HG02759 (cell line): ENCODE measurements around the gene ATP5F1C.
"Not testable (repeated sequence)": the region's sequence is repeated elsewhere in the genome, so short reads cannot be mapped to it uniquely, and the experiment has no call there.

Experiments used
- ATAC-seq: cut with Tn5 transposase; IDR thresholded peaks from one replicate; pipeline ENCODE4 v1.9.1; 2021; ENCODE audit warnings: mild to moderate bottlenecking, moderate library complexity; ENCODE audit not compliant: unreplicated experiment

The ATP5F1C gene

DNA sequence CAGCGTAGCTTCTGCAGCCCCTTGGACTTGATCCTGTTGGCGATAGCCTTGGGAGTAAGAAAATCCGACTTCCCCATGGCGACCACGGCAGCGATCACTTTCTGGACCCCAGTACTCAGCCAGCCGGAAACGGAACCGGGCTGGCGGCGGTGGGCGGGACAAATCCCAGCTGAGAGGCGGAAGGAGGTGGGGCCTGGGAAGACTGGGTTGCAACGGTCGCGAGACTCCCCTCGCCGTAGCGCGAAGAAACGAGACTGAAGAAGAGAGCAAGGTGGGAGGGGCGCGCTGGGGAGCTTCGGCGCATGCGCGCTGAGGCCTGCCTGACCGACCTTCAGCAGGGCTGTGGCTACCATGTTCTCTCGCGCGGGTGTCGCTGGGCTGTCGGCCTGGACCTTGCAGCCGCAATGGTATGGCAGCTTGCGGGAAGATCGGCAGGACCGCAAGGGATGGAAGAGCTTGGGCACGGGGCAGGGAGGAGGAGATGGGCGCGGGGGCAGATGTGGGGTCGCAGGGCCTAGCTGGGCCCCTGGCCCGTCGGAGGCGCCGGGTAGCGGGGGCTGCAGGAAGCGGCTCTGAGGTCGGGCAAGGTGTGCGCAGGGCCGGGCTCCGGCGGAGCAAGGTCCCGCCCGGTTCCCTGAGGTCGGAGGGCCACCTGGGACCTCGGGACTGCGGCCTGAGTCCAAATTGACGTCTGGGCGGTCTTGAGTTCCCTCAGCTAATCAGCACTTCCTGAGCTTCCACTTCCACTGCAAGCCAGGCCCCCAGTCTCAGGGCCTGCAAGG lies at the start of gene ATP5F1C, which contains the start of gene KIN:
Gene ATP5F1C, plus strand, starts transcription at position 321 of the 782 bp plus-strand sequence. Its CDS starts 31 bp downstream, at position 352.
Gene KIN, minus strand, starts transcription at position 137 of the 782 bp plus-strand sequence. Its CDS starts 60 bp downstream, at position 77.
- peak; percentile 91 for ATAC-seq

GRCh38 chr10:7738536-7739407 lies 49.2 kb upstream of the ATP5F1C start:
- ATAC-seq = no peak

DNA sequence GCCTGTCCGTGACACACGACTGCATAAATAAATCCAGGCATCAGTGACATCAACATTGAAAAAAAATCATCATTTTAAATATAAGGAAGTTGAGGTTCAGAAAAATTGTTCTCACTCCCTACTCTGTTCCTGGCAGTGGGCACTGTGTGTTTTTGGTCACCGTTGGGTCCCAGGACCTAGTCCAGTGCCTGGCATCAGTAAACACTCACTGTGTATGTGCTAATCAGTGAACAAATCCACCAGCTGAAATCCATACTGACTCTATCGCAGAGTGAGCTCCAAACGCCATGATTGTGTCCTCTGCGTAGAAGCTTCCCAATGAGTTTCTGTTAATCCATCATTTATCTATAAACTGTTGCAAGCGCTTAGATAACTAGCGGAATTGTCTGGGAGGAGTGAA lies 43.7 kb upstream of the ATP5F1C start:
- ATAC-seq = no peak

GRCh38 chr10:7748637-7749036 lies 39.3 kb upstream of the ATP5F1C start:
- ATAC-seq = not testable (repeated sequence)

GRCh38 chr10:7750222-7750621 lies 37.8 kb upstream of the ATP5F1C start:
- ATAC-seq = no peak

GRCh38 chr10:7752251-7752650 lies 35.7 kb upstream of the ATP5F1C start:
- no peak for ATAC-seq

GRCh38 chr10:7755103-7755502 lies 32.9 kb upstream of the ATP5F1C start:
- ATAC-seq = no peak

- peak; percentile 48 for ATAC-seq
These were observed 31.5 kb upstream of the ATP5F1C start for GRCh38 chr10:7756360-7756992.

GRCh38 chr10:7763929-7764328 lies 24.0 kb upstream of the ATP5F1C start:
- ATAC-seq = no peak

GRCh38 chr10:7766241-7766640 lies 21.7 kb upstream of the ATP5F1C start:
- ATAC-seq = no peak

- ATAC-seq = no peak
These were observed 20.8 kb upstream of the ATP5F1C start for GRCh38 chr10:7767209-7767608.

- ATAC-seq = no peak
These were observed 19.6 kb upstream of the ATP5F1C start for GRCh38 chr10:7768417-7768816.

DNA sequence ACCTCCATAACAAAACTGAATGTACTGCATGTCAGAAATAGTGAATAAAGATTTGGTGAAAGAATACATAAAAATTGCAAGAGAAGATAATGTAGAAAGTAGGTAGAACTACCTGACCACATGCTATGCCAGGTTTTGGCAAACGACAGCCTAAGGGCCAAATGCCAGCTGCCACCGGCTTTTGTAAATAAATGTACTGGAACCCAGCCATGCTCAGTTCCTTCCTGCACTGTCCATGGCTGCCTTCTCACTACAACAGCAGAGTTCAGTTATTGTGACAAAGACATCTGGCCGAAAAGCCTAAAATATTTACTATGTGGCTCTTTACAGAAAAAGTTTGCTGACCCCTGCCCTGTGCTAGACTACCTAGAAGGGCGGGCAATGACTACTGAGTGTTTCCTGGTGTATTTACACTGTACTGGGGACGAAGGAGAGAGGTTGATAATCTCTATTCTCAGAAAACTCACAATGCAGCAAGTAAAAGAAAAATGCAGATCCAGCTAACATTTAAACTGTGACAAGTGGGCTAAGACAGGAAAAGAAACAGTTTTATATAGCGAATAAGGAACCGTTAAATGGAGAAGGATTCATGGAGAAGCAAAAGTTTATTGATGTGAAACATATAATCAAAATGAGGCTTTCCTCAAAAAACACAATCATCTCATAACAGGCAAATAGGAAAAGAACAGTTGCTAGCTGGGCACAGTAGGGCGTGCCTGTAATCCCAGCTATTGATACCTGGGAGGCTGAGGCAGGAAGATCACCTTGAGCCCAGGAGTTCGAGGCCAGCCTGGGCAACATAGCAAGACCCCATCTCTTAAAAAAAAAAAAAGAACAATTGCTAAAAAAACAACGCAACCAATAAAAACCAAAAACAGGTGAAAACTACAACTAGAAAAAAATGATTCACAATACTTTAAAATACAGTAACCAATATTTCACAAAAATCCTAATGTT lies 13.9 kb upstream of the ATP5F1C start:
- ATAC-seq = no peak

DNA sequence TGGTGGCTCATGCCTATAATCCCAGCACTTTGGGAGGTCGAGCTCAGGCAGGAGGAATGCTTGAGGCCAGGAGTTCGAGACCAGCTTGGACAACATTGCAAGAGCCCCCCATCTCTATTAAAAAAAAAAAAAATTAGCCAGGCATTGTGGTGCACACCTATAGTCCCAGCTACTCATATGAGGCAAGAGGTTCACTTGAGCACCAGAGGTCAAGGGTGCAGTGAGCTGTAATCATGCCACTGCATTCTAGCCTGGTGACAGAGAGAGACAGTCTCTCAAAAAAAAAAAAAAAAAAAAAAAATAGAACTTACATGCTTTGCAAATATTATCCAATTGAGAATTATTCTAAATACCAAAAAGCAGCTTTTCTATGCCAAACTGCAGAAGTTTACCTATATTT lies 11.2 kb upstream of the ATP5F1C start:
- no peak for ATAC-seq

DNA sequence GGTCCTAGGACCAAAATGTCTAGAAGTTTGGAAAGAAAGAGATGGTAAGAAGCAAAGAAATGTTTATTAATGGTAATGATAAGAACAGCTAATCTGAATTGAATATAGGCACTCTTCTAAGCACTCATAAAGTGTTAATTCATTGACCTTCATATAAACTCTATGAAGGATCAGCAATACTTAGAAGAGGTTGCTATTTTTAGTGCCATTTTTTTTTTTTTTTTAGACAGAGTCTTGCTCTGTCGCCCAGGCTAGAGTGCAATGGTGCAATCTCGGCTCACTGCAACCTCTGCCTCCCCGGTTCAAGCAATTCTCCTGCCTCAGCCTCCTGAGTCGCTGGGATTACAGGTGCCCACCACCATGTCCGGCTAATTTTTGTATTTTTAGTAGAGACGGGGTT lies 5.8 kb upstream of the ATP5F1C start:
- ATAC-seq = not testable (repeated sequence)

DNA sequence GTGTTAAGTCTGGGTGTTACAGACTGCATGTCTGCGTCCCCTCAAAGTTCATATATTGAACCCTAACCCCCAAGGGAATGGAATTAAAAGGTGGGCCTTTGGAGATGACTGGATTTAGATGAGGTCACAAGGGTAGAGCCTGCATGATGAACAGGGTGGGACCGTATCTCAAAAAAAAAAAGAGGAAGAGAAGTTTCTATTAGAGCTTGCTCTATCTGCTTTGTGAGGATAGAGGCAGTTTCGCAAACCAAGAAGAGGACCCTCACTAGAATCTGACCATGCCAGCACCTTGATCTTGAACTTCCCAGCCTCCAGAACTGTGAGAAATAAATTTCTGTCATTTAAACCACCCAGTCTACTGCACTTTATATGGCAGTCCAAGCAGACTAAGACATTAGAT lies 1.5 kb upstream of the ATP5F1C start:
- ATAC-seq = no peak

GRCh38 chr10:7787150-7787856 lies 674 bp upstream of the ATP5F1C start:
- ATAC-seq = peak; percentile 11

DNA sequence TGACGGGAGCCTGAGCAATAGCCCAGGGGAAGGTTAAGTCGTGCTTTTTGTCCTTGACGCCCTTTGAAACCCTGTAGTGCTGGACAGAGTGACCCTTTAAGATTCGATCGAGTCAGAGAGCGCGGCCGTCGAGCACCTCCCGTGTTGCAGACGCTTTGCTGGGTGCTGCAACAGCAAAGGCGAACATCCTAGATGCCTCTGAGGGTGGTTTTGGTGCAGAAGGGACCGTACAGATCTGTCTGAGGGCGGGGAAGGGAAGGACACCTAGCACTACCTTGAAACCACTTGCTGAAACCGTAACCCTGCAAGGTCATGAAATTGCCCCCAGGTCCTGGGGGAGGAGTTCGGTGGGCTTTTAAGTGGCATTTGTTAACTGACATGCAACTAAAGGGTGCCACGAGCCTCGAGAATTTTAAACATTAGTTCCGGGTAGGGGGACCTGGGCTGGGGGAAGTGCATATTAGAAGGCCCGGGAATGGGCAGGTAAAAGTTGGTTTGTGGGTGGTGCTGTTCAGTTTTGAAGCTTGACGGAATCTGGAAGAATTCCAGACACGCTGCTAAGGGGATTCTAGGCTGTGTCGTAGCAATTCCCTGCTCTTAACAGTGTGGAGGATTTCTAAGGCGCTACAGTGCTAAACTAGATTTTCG lies 786 bp downstream of the ATP5F1C start:
- peak; percentile 18 for ATAC-seq

GRCh38 chr10:7789390-7789789 lies 1.4 kb downstream of the ATP5F1C start:
- ATAC-seq = no peak
